ENCODE measurements around the gene DCAF7. TPM values are rescaled to one million over a fixed set of nuclear protein-coding genes. Genes with fewer than 3 reads are reported as not detected.
A peak's percentile ranks its signal among the peaks of the same experiment; 100 is the strongest.

DCAF7 gene
- total RNA-seq = 10 to 100 TPM; 88.1 to 93.0 TPM
- polyA plus RNA-seq = 10 to 100 TPM; 75.6 to 85.0 TPM

GRCh38 chr17:63549946-63550816 is at the start of gene DCAF7:
Gene DCAF7 (plus strand): TSS chr17:63550477. CDS start chr17:63550678, 201 bp downstream.
- Histone ChIP-seq H3K36me3 (ENCODE audit: insufficient read depth, low read length) (no peaks in the 10 kb centered on the region), H3K4me1 (ENCODE audit: insufficient read depth, low read length) (peaks cover 41% of the 10 kb centered on the region), H3K4me3 (ENCODE audit: low read length in 2 of 2) (peak within 1 kb of the TSS; percentile 90 to 91), H3K27ac (ENCODE audit: low read depth, low read length) (peak within 1 kb of the TSS; percentile 91), H3K27me3 (ENCODE audit: insufficient read depth, low read length) (no peaks in the 10 kb centered on the region), H3K9me3 (ENCODE audit: control insufficient read depth in 1 of 2, low read length in 2 of 2) (no peaks in the 10 kb centered on the region)
- Mint-ChIP-seq H3K9me3 (no peaks in the 10 kb centered on the region), H3K27ac (peak within 1 kb of the TSS; percentile 90 to 98 (median 97)), H3K27me3 (no peaks in the 10 kb centered on the region), H3K4me1 (peaks cover 26 to 51% (median 36%) of the 10 kb centered on the region in 4 donors), H3K36me3 (peaks cover 4 to 24% of the 10 kb centered on the region in 2 donors), H3K4me3 (peak within 1 kb of the TSS; percentile 92 to 99 (median 97))
- POLR2A ChIA-PET (ENCODE audit: partially characterized antibody) = interaction anchor here (0.7 to 4.7 kb wide), 17 partner anchors 11 to 192 kb away, joined by 3 to 32 read pairs (median 7); partner anchors contain the start of genes MAP3K3 and TACO1
- peak; percentile 99 to 100 (median 99) for DNase-seq
- CTCF ChIA-PET (ENCODE audit: partially characterized antibody) = interaction anchor here (0.7 to 3.5 kb wide), 8 partner anchors 12 to 160 kb away, joined by 3 to 16 read pairs (median 4); no protein-coding TSS in a partner anchor
- intact Hi-C loops (cut with micrococcal nuclease) = loop anchor here (1.0 to 5.0 kb wide), 5 partner anchors 51 to 293 kb away; partner anchors contain the start of genes LIMD2, MAP3K3 and TACO1

DNA sequence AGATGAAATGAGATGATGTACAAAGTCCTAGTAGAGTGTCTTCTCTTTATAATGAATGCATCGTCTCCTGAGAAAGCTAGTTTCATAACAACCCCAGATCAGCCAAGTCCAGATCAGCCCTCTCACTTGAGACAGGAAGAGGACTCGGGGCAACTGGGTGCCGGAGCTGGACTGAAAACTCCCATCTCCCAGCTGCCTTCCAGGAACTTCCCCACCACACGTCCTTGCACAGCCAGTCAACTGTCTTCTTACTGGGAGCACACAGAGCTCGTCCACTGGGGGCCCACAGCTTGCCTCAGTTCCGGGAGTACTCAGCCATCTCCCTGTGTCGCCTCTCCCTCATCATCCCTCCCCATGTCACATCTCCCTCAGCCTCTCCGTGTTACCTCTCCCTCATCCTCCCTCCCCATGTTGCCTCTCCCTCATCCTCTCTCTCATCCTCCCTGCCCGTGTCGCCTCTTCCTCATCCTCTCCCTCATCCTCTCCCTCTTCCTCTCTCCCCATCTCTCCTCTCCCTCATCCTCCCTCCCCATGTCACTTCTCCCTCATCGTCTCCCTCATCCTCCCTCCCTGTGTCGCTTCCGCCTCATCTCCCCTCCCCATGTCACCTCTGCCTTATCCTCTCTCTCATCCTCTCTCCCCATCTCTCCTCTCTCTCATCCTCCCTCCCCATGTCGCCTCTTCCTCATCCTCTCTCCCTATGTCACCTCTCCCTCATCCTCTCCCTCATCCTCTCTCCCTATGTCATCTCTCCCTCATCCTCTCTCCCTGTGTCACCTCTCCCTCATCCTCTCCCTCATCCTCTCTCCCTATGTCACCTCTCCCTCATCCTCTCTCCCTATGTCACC is 49.5 kb upstream of the DCAF7 start:
- POLR2A ChIA-PET (ENCODE audit: partially characterized antibody) = interaction anchor here (0.9 kb wide), 1 partner anchor 22 kb away, joined by 3 read pairs; no protein-coding TSS in a partner anchor
- CTCF ChIA-PET (ENCODE audit: partially characterized antibody) = no interaction called here

GRCh38 chr17:63503341-63503705 is 47.0 kb upstream of the DCAF7 start:
- Histone ChIP-seq H3K36me3 (ENCODE audit: insufficient read depth, low read length) (no peaks in the 10 kb centered on the region), H3K4me1 (ENCODE audit: insufficient read depth, low read length) (no peaks in the 10 kb centered on the region), H3K27me3 (ENCODE audit: insufficient read depth, low read length) (no peaks in the 10 kb centered on the region), H3K27ac (ENCODE audit: low read depth, low read length) (no peak overlapping the region), H3K9me3 (ENCODE audit: control insufficient read depth in 1 of 2, low read length in 2 of 2) (no peaks in the 10 kb centered on the region), H3K4me3 (ENCODE audit: low read length in 2 of 2) (no peak overlapping the region)
- no peak for DNase-seq
- peaks cover 0 to 8% (median 2%) of the 10 kb centered on the region in 8 donors for H3K9me3 Mint-ChIP-seq
- peaks cover 0 to 2% of the 10 kb centered on the region in 2 donors for H3K36me3 Mint-ChIP-seq
- ChIA-PET CTCF (ENCODE audit: partially characterized antibody) (interaction anchor here (1.8 kb wide), 1 partner anchor 110 kb away, joined by 5 read pairs; no protein-coding TSS in a partner anchor), POLR2A (ENCODE audit: partially characterized antibody) (interaction anchor here (1.3 kb wide), 1 partner anchor 16 kb away, joined by 3 read pairs; no protein-coding TSS in a partner anchor)
- intact Hi-C loops (cut with micrococcal nuclease) = no loop called here
- no peak overlapping the region for H3K4me3 Mint-ChIP-seq
- peaks cover 5 to 12% of the 10 kb centered on the region in 2 donors for H3K27me3 Mint-ChIP-seq
- H3K4me1 Mint-ChIP-seq = peaks cover 0 to 2% (median 0%) of the 10 kb centered on the region in 4 donors
- H3K27ac Mint-ChIP-seq = no peak overlapping the region

More for the DNA sequence above, 49.5 kb upstream of the DCAF7 start:
- Mint-ChIP-seq H3K27ac (peak overlapping the region in 1 of 7 donors; percentile 12), H3K9me3 (peaks cover 0 to 4% (median 2%) of the 10 kb centered on the region in 8 donors), H3K4me3 (no peak overlapping the region), H3K36me3 (peaks cover 0 to 2% of the 10 kb centered on the region in 2 donors), H3K27me3 (peaks cover 3 to 8% of the 10 kb centered on the region in 2 donors), H3K4me1 (peaks cover 0 to 2% (median 0%) of the 10 kb centered on the region in 4 donors)
- H3K9me3 ChIP-seq (ENCODE audit: control insufficient read depth in 1 of 2, low read length in 2 of 2) = no peaks in the 10 kb centered on the region
- no peak for DNase-seq
- H3K27ac ChIP-seq (ENCODE audit: low read depth, low read length) = no peak overlapping the region
- H3K4me3 ChIP-seq (ENCODE audit: low read length in 2 of 2) = no peak overlapping the region
- H3K36me3 ChIP-seq (ENCODE audit: insufficient read depth, low read length) = no peaks in the 10 kb centered on the region
- no peaks in the 10 kb centered on the region for H3K4me1 ChIP-seq (ENCODE audit: insufficient read depth, low read length)
- intact Hi-C loops (cut with micrococcal nuclease) = no loop called here
- no peaks in the 10 kb centered on the region for H3K27me3 ChIP-seq (ENCODE audit: insufficient read depth, low read length)

DNA sequence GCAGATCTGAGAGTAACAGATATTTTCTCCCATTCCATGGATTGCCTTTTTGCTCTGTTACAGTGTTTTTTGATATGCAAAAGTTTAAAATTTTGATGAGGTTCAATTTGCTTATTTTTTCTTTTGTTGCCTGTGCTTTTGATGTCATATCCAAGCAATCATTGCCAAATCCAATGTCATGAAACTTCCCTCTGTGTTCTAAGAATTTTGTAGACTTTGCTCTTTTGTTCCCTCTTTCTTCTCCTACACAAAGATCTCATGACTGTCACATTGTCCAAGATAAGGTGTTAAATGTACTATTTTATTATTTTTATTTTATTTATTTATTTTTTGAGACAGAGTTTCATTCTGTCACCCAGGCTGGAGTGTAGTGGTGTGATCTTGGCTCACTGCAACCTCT is 46.0 kb upstream of the DCAF7 start:
- no peaks in the 10 kb centered on the region for H3K4me1 Mint-ChIP-seq
- H3K27me3 Mint-ChIP-seq = peaks cover 5 to 12% of the 10 kb centered on the region in 2 donors
- Histone ChIP-seq H3K9me3 (ENCODE audit: control insufficient read depth in 1 of 2, low read length in 2 of 2) (no peaks in the 10 kb centered on the region), H3K27ac (ENCODE audit: low read depth, low read length) (no peak overlapping the region), H3K27me3 (ENCODE audit: insufficient read depth, low read length) (no peaks in the 10 kb centered on the region), H3K4me3 (ENCODE audit: low read length in 2 of 2) (no peak overlapping the region), H3K4me1 (ENCODE audit: insufficient read depth, low read length) (no peaks in the 10 kb centered on the region), H3K36me3 (ENCODE audit: insufficient read depth, low read length) (no peaks in the 10 kb centered on the region)
- ChIA-PET CTCF (ENCODE audit: partially characterized antibody) (interaction anchor here (1.8 kb wide), 1 partner anchor 109 kb away, joined by 5 read pairs; no protein-coding TSS in a partner anchor), POLR2A (ENCODE audit: partially characterized antibody) (no interaction called here)
- no peak for DNase-seq
- peaks cover 0 to 8% (median 2%) of the 10 kb centered on the region in 8 donors for H3K9me3 Mint-ChIP-seq
- H3K4me3 Mint-ChIP-seq = no peak overlapping the region
- intact Hi-C loops (cut with micrococcal nuclease) = no loop called here
- H3K27ac Mint-ChIP-seq = no peak overlapping the region
- H3K36me3 Mint-ChIP-seq = no peaks in the 10 kb centered on the region

DNA sequence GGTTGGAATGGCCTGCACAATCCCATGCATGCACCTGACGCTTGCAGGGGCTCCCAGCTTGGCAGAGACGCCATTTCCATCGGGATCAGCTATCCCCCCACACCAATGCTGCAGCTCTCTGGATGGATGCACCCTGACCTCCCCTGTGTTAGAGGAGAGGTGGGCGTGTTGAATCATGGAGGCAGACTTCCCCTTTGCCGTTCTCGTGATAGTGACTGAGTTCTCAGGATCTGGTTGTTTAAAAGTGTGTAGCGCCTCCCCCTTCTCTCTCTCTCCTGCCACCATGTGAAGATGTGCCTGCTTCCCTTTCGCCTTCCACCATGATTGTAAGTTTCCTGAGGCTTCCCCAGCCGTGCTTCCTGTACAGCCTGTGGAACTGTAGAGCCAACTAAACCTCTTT is 44.9 kb upstream of the DCAF7 start:
- Mint-ChIP-seq H3K36me3 (no peaks in the 10 kb centered on the region), H3K4me3 (no peak overlapping the region), H3K27ac (no peak overlapping the region), H3K27me3 (peaks cover 6 to 15% of the 10 kb centered on the region in 2 donors), H3K4me1 (no peaks in the 10 kb centered on the region), H3K9me3 (peaks cover 0 to 8% (median 2%) of the 10 kb centered on the region in 8 donors)
- DNase-seq = no peak
- POLR2A ChIA-PET (ENCODE audit: partially characterized antibody) = no interaction called here
- Histone ChIP-seq H3K27me3 (ENCODE audit: insufficient read depth, low read length) (no peaks in the 10 kb centered on the region), H3K9me3 (ENCODE audit: control insufficient read depth in 1 of 2, low read length in 2 of 2) (no peaks in the 10 kb centered on the region), H3K4me1 (ENCODE audit: insufficient read depth, low read length) (no peaks in the 10 kb centered on the region), H3K4me3 (ENCODE audit: low read length in 2 of 2) (no peak overlapping the region), H3K27ac (ENCODE audit: low read depth, low read length) (no peak overlapping the region), H3K36me3 (ENCODE audit: insufficient read depth, low read length) (no peaks in the 10 kb centered on the region)
- intact Hi-C loops (cut with micrococcal nuclease) = no loop called here
- CTCF ChIA-PET (ENCODE audit: partially characterized antibody) = no interaction called here

DNA sequence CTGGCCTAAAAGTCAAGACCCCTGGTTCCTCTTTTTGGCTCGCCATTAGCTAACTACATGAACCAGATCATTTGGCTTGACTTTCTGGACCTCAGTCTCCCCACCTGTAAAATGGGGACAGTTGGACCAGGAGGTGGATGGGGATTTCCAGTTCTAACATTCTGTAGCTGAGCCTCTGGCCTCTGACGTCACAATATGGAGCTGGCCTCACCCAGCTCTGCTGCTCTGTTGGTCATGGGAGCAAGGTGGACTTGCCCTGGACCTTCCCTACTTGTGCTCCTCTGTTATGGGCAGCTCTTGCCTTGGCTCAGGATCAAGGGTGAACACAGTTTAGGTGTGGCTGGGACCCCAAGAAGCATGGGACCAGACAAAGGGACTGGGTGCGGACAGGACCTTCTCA is 43.6 kb upstream of the DCAF7 start:
- Histone ChIP-seq H3K27ac (ENCODE audit: low read depth, low read length) (no peak overlapping the region), H3K4me3 (ENCODE audit: low read length in 2 of 2) (no peak overlapping the region), H3K9me3 (ENCODE audit: control insufficient read depth in 1 of 2, low read length in 2 of 2) (no peaks in the 10 kb centered on the region), H3K27me3 (ENCODE audit: insufficient read depth, low read length) (no peaks in the 10 kb centered on the region), H3K4me1 (ENCODE audit: insufficient read depth, low read length) (no peaks in the 10 kb centered on the region), H3K36me3 (ENCODE audit: insufficient read depth, low read length) (no peaks in the 10 kb centered on the region)
- ChIA-PET POLR2A (ENCODE audit: partially characterized antibody) (no interaction called here), CTCF (ENCODE audit: partially characterized antibody) (no interaction called here)
- Mint-ChIP-seq H3K9me3 (peaks cover 0 to 8% (median 2%) of the 10 kb centered on the region in 8 donors), H3K36me3 (no peaks in the 10 kb centered on the region), H3K4me3 (no peak overlapping the region), H3K27me3 (peaks cover 6 to 13% of the 10 kb centered on the region in 2 donors), H3K4me1 (no peaks in the 10 kb centered on the region), H3K27ac (no peak overlapping the region)
- DNase-seq = no peak
- intact Hi-C loops (cut with micrococcal nuclease) = no loop called here
